ENCODE results near the gene KLF14.

Gene KLF14

DNA sequence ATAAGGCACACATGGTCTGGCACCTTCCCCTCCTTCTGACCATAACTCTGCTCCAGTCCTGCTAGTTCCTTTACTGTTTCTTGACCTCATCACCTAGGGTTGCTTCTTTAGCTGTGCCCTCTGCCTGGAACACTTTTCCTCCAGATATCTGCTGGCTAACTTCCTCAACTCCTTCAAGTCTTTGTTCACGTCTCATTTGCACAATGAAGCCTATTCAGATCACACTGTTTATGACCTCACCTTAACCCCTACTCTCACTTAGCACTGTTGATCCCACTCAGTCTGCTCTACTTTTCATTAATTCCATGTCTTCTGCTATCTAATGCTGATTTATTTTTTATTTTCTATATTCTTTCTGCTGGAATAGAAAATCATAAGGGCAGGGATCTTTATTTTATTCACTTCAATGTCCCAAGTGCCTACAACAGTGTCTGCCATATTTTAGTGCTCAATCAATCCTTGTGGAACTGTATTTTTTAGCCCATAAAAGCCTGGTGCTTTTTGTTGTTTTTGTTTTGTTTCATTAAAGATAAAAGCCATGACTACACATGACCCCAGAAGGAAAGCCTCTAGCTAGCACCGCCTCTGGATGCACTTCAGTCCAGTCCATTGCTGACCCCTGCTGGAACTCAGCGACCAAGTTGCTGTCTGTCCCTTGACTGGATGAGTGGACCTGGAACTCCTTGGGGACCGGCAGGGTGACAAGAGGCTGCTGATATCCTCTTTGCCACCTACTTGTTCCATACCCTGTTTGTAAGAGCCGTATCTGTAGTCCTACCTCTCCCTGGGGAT is 12.3 kb downstream of the KLF14 start:
- no peak for TF ChIP-seq CTCF (IDR thresholded peaks at IDR 0.05; ENCODE audit: insufficient read depth, low read length, poor library complexity, severe bottlenecking)
- no peak for TF ChIP-seq EZH2phosphoT487 (conservative IDR thresholded peaks at IDR 0.05; ENCODE audit: low read length)
- H3K4me2 ChIP-seq (ENCODE audit: low read depth, low read length, poor library complexity, severe bottlenecking), result no peak overlapping the region
- H3K79me2 ChIP-seq (ENCODE audit: insufficient read depth, low read length), result no peaks in the 10 kb centered on the region
- H4K20me1 ChIP-seq (ENCODE audit: low read depth, low read length), result no peaks in the 10 kb centered on the region
- H3F3A ChIP-seq (ENCODE audit: insufficient read depth), result no peaks in the 10 kb centered on the region
- no peaks in the 10 kb centered on the region for H3K9me3 ChIP-seq (ENCODE audit: insufficient read depth, low read length)
- H3K27ac ChIP-seq (ENCODE audit: low read depth, low read length), result no peak overlapping the region
- H3K4me3 ChIP-seq (ENCODE audit: insufficient read depth, low read length, poor library complexity, severe bottlenecking), result no peak overlapping the region
- H3K36me3 ChIP-seq (ENCODE audit: low read length), result no peaks in the 10 kb centered on the region
- H3K27me3 ChIP-seq (ENCODE audit: low read length), result no peaks in the 10 kb centered on the region
- no peaks in the 10 kb centered on the region for H3K9me2 ChIP-seq (replicated peaks; ENCODE audit: insufficient read depth, low read length)
- no peak overlapping the region for H2AFZ ChIP-seq (ENCODE audit: low read depth, low read length, severe bottlenecking)
- H3K9ac ChIP-seq (ENCODE audit: low read length), result no peak overlapping the region

- Histone ChIP-seq H3K27ac (ENCODE audit: low read depth, low read length) (no peak overlapping the region), H3K9me3 (ENCODE audit: insufficient read depth, low read length) (no peaks in the 10 kb centered on the region), H3K4me3 (ENCODE audit: insufficient read depth, low read length, poor library complexity, severe bottlenecking) (no peak overlapping the region), H3K9ac (ENCODE audit: low read length) (no peak overlapping the region), H2AFZ (ENCODE audit: low read depth, low read length, severe bottlenecking) (no peak overlapping the region), H3K4me2 (ENCODE audit: low read depth, low read length, poor library complexity, severe bottlenecking) (no peak overlapping the region), H4K20me1 (ENCODE audit: low read depth, low read length) (no peaks in the 10 kb centered on the region), H3K36me3 (ENCODE audit: low read length) (no peaks in the 10 kb centered on the region), H3K9me2 (replicated peaks; ENCODE audit: insufficient read depth, low read length) (no peaks in the 10 kb centered on the region), H3F3A (ENCODE audit: insufficient read depth) (no peaks in the 10 kb centered on the region), H3K27me3 (ENCODE audit: low read length) (no peaks in the 10 kb centered on the region), H3K79me2 (ENCODE audit: insufficient read depth, low read length) (no peaks in the 10 kb centered on the region)
- TF ChIP-seq EZH2phosphoT487 (conservative IDR thresholded peaks at IDR 0.05; ENCODE audit: low read length) (no peak), CTCF (IDR thresholded peaks at IDR 0.05; ENCODE audit: insufficient read depth, low read length, poor library complexity, severe bottlenecking) (no peak)
Observed at GRCh38 chr7:130719541-130719940, 14.5 kb downstream of the KLF14 start.

GRCh38 chr7:130712416-130712815 is 21.6 kb downstream of the KLF14 start:
- Histone ChIP-seq H4K20me1 (ENCODE audit: low read depth, low read length) (no peaks in the 10 kb centered on the region), H3K9me2 (replicated peaks; ENCODE audit: insufficient read depth, low read length) (no peaks in the 10 kb centered on the region), H3K27me3 (ENCODE audit: low read length) (no peaks in the 10 kb centered on the region), H3K4me3 (ENCODE audit: insufficient read depth, low read length, poor library complexity, severe bottlenecking) (no peak overlapping the region), H3F3A (ENCODE audit: insufficient read depth) (no peaks in the 10 kb centered on the region), H3K9ac (ENCODE audit: low read length) (no peak overlapping the region), H3K79me2 (ENCODE audit: insufficient read depth, low read length) (no peaks in the 10 kb centered on the region), H3K9me3 (ENCODE audit: insufficient read depth, low read length) (no peaks in the 10 kb centered on the region), H3K4me2 (ENCODE audit: low read depth, low read length, poor library complexity, severe bottlenecking) (no peak overlapping the region), H3K27ac (ENCODE audit: low read depth, low read length) (no peak overlapping the region), H2AFZ (ENCODE audit: low read depth, low read length, severe bottlenecking) (no peak overlapping the region), H3K36me3 (ENCODE audit: low read length) (no peaks in the 10 kb centered on the region)
- TF ChIP-seq EZH2phosphoT487 (conservative IDR thresholded peaks at IDR 0.05; ENCODE audit: low read length) (no peak), CTCF (IDR thresholded peaks at IDR 0.05; ENCODE audit: insufficient read depth, low read length, poor library complexity, severe bottlenecking) (no peak)
